Measurements from ENCODE around the gene FIGN. TPM values are rescaled to one million over a fixed set of nuclear protein-coding genes. Genes with fewer than 3 reads are reported as not detected.

Gene FIGN
- total RNA-seq, 1 experiment from 2014 or later: 1.5 TPM

DNA sequence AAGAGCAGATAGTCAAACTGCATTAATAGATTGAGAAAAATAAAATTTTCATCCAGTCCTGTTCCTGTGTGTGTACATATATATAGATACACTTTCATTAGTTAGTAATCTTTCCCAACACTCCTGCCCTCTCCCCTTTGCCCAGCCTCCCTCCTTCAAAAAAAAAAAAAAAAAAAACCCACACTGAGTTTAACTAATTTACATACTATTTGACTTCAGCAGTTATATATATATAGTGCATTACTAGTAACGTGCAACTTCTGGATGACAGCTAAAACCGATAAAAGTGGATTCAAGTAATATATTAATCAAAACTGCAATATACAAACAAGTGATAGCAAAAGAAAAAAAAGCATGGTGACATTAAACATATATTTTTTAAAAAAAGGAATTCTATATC lies 1.4 kb downstream of the FIGN start:
- Histone ChIP-seq H4K20me1 (ENCODE audit: low read length) (no peaks in the 10 kb centered on the region), H3K4me1 (ENCODE audit: insufficient read depth, low read length) (peaks cover 17% of the 10 kb centered on the region), H3K79me2 (ENCODE audit: low read length) (peaks cover 27% of the 10 kb centered on the region), H3K9me3 (ENCODE audit: low read length) (no peaks in the 10 kb centered on the region), H3K9me2 (replicated peaks; ENCODE audit: low read length) (no peaks in the 10 kb centered on the region), H3K9ac (ENCODE audit: low read length) (no peak overlapping the region; the same call in 1 of the 2 replicates), H3K4me2 (ENCODE audit: low read length) (peak overlapping the region; percentile 91), H3F3A (ENCODE audit: low read length, unreplicated experiment) (no peaks in the 10 kb centered on the region), H3K27me3 (ENCODE audit: low read length) (no peaks in the 10 kb centered on the region), H3K27ac (ENCODE audit: low read length) (no peak overlapping the region), H2AFZ (ENCODE audit: low read length) (peak overlapping the region; percentile 95), H3K36me3 (ENCODE audit: low read depth, low read length) (no peaks in the 10 kb centered on the region), H3K4me3 (ENCODE audit: low read length) (peak overlapping the region; percentile 87)
- intact Hi-C loops (cut with micrococcal nuclease): loop anchor here (10.0 kb wide), 1 partner anchor 330 kb away; no protein-coding TSS in a partner anchor
- TF ChIP-seq EZH2 (IDR thresholded peaks at IDR 0.05; ENCODE audit: low read length, unreplicated experiment) (no peak), EZH2phosphoT487 (IDR thresholded peaks at IDR 0.05; ENCODE audit: borderline replicate concordance, low read length) (no peak)
- TF ChIP-seq, protein P1, sequence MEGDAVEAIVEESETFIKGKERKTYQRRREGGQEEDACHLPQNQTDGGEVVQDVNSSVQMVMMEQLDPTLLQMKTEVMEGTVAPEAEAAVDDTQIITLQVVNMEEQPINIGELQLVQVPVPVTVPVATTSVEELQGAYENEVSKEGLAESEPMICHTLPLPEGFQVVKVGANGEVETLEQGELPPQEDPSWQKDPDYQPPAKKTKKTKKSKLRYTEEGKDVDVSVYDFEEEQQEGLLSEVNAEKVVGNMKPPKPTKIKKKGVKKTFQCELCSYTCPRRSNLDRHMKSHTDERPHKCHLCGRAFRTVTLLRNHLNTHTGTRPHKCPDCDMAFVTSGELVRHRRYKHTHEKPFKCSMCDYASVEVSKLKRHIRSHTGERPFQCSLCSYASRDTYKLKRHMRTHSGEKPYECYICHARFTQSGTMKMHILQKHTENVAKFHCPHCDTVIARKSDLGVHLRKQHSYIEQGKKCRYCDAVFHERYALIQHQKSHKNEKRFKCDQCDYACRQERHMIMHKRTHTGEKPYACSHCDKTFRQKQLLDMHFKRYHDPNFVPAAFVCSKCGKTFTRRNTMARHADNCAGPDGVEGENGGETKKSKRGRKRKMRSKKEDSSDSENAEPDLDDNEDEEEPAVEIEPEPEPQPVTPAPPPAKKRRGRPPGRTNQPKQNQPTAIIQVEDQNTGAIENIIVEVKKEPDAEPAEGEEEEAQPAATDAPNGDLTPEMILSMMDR (conservative IDR thresholded peaks at IDR 0.05; ENCODE audit: low read depth, low read length): no peak
- POLR2A ChIA-PET (ENCODE audit: unreplicated experiment): no interaction called here
- CTCF ChIA-PET: no interaction called here
- BruUV-seq (replicated peaks): no TSS peak
- ATAC-seq (no peak), DNase-seq (no peak)

DNA sequence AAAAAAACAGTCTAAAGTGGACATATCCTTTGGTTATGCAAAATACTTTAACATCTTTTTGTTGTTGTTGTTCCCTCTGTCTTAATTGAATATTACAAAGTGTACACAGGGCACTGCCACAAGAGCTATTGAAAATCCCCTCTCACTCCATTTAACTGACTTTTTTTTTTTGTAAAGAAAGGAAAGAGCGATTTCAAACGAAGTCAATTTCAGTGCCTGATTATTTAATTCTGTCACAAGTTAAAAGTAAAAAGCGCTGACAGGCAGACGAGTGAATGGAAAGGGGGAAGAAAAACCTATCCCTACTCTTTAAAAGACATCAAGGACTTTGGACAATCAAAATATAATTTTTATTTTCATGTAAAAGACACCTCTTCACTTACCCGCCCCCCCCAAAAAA lies 1.9 kb downstream of the FIGN start:
- Histone ChIP-seq H4K20me1 (ENCODE audit: low read length) (no peaks in the 10 kb centered on the region), H3K9me3 (ENCODE audit: low read length) (no peaks in the 10 kb centered on the region), H3K4me1 (ENCODE audit: insufficient read depth, low read length) (peaks cover 17% of the 10 kb centered on the region), H3K9me2 (replicated peaks; ENCODE audit: low read length) (no peaks in the 10 kb centered on the region), H3F3A (ENCODE audit: low read length, unreplicated experiment) (no peaks in the 10 kb centered on the region), H3K4me3 (ENCODE audit: low read length) (peak overlapping the region; percentile 87; the same call in 1 of the 2 replicates), H3K4me2 (ENCODE audit: low read length) (peak overlapping the region; percentile 91), H2AFZ (ENCODE audit: low read length) (no peak overlapping the region), H3K9ac (ENCODE audit: low read length) (no peak overlapping the region), H3K79me2 (ENCODE audit: low read length) (peaks cover 27% of the 10 kb centered on the region), H3K27me3 (ENCODE audit: low read length) (no peaks in the 10 kb centered on the region), H3K36me3 (ENCODE audit: low read depth, low read length) (no peaks in the 10 kb centered on the region), H3K27ac (ENCODE audit: low read length) (no peak overlapping the region)
- no peak for DNase-seq
- ChIA-PET POLR2A (ENCODE audit: unreplicated experiment) (no interaction called here), CTCF (no interaction called here)
- TF ChIP-seq, protein P1 (conservative IDR thresholded peaks at IDR 0.05; ENCODE audit: low read depth, low read length): no peak
- TF ChIP-seq EZH2 (IDR thresholded peaks at IDR 0.05; ENCODE audit: low read length, unreplicated experiment) (no peak), EZH2phosphoT487 (IDR thresholded peaks at IDR 0.05; ENCODE audit: borderline replicate concordance, low read length) (no peak)
- ATAC-seq: no peak
- intact Hi-C loops (cut with micrococcal nuclease): loop anchor here (10.0 kb wide), 1 partner anchor 331 kb away; no protein-coding TSS in a partner anchor
- no TSS peak for BruUV-seq (replicated peaks)

DNA sequence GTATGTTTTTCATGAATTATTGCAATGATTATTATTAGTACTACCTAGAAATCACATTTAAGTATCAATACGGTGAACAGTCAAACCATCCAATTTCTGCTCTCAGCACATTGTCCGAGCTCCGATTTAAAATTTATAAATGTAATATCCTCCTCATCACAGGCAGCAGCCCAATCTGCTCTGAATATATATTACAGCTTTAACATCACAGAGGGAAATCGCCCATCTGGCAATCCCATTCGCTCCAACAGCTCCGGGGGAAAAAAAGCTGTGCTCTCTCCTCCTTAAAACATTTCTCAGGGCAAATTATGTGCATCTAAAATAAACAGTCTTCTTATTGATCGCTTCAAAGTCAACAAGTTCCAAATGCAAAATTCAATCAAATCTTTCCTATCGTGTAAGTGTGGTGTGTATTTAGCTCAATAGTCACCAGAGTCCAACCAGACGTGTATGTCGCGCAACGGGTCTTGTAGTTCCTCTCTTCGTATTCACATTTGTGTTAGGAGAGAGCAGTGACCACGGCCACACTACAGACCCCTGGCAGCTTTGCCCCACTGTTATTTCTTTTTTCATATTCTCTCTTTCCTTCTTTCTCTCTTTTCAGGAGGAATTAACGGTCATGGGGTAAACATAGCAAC lies 2.4 kb downstream of the FIGN start:
- intact Hi-C loops (cut with micrococcal nuclease): loop anchor here (10.0 kb wide), 1 partner anchor 331 kb away; no protein-coding TSS in a partner anchor
- CTCF ChIA-PET: no interaction called here
- Histone ChIP-seq H3K4me2 (ENCODE audit: low read length) (peak overlapping the region; percentile 91; the same call in 1 of the 2 replicates), H3F3A (ENCODE audit: low read length, unreplicated experiment) (no peaks in the 10 kb centered on the region), H3K79me2 (ENCODE audit: low read length) (peaks cover 27% of the 10 kb centered on the region), H2AFZ (ENCODE audit: low read length) (no peak overlapping the region), H3K9ac (ENCODE audit: low read length) (no peak overlapping the region), H4K20me1 (ENCODE audit: low read length) (no peaks in the 10 kb centered on the region), H3K36me3 (ENCODE audit: low read depth, low read length) (no peaks in the 10 kb centered on the region), H3K27ac (ENCODE audit: low read length) (no peak overlapping the region), H3K9me3 (ENCODE audit: low read length) (no peaks in the 10 kb centered on the region), H3K9me2 (replicated peaks; ENCODE audit: low read length) (no peaks in the 10 kb centered on the region), H3K4me1 (ENCODE audit: insufficient read depth, low read length) (peaks cover 17% of the 10 kb centered on the region), H3K27me3 (ENCODE audit: low read length) (no peaks in the 10 kb centered on the region), H3K4me3 (ENCODE audit: low read length) (no peak overlapping the region)
- DNase-seq (no peak), ATAC-seq (no peak)
- TF ChIP-seq EZH2 (IDR thresholded peaks at IDR 0.05; ENCODE audit: low read length, unreplicated experiment) (no peak), EZH2phosphoT487 (IDR thresholded peaks at IDR 0.05; ENCODE audit: borderline replicate concordance, low read length) (no peak)
- TF ChIP-seq, protein P1 (conservative IDR thresholded peaks at IDR 0.05; ENCODE audit: low read depth, low read length): no peak
- no TSS peak for BruUV-seq (replicated peaks)
- POLR2A ChIA-PET (ENCODE audit: unreplicated experiment): no interaction called here
